Measurements from ENCODE around the gene ZNRF1. TPM values are rescaled to one million over a fixed set of nuclear protein-coding genes. Genes with fewer than 3 reads are reported as not detected.
"Not testable (repeated sequence)": the region's sequence is repeated elsewhere in the genome, so short reads cannot be mapped to it uniquely, and the experiment has no call there.

Gene ZNRF1
- polyA plus RNA-seq, 1 donor = 40.5 TPM

DNA sequence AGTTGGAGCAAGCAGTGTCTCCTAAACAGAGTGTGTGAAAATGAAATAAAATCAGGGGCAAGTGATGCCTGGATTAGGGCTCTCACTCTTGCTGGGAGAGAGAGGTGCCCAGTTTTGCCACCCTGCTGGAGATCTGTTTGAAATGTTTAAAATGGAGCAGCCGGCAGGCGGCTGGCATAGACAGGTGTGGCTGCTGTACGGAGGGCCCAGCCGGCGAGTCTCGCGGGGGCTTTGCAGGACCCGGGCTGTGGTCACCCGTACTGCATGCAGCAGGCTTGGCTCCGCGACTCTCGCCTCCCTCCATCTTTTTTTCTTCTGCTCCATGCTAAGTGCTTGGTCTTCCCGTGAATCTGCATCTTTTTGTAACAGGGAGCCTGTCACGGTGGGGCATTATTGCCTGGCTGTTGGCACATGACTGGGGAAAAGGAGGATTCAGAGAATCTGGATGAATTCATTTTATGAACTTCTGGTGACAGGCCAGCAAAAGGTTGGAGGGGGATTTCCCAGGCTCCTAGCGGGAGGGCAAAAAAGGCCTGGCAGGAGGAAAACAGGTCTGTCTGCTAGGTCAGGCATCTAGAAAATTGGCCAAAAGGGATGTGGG lies 1.8 kb downstream of the ZNRF1 start:
- no peak for DNase-seq (ENCODE audit: low read depth)

DNA sequence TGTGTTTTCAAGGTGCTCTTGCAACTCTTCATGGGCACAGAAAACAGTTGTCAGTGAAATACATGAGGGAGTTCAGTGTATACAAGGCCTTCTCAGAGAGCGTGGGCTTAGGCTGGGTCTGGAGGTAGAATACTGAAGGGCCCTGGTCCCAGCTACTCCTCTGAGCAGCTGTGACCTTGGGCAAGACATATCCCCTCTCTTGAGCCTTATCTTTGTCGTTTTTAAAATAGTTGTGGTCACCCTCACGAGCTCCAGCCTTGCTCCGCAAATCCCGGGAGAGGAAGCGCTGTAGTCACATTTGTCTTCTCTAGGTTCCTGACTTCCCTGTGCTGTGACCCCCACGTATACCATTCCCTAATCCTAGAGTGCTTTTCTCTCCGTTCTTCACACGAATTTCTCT lies 3.6 kb downstream of the ZNRF1 start:
- no peak for DNase-seq (ENCODE audit: low read depth)

DNA sequence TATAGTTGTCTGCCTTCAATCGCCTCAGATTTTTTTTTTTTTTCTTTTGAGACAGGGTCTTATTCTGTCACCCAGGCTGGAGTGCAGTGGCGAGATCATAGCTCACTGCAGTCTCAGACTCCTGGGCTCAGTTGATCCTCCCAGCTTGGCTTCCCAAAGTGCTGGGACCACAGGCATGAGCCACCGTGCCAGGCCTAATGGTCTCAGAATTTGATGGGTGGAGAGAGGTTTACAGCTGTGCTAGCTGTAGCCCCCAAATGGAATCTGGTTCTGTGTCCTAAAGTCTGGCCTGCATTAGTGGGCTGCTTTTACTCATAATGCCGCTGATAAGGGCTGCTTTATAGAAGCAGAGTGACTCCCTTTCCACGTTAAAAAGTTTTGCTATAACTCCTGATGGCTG lies 5.1 kb downstream of the ZNRF1 start:
- no peak for DNase-seq (ENCODE audit: low read depth)

DNA sequence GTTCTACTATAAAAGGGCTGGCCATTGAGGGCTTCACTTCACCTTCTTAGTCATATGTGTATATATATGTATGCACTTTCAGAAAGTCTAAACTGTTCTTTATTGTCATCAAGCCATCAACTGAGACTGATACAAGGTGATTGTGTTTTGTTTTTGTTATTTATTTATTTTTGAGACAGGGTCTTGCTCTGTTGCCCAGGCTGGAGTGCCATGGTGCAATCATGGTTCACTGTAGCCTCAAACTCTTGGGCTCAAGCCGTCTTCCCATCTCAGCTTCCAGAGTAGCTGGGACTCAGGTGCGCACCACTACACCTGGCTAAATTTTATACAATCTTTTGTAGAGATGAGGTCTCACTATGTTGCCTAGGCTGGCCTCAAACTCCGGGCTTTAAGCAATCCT lies 5.6 kb downstream of the ZNRF1 start:
- DNase-seq (ENCODE audit: low read depth) = no peak

DNA sequence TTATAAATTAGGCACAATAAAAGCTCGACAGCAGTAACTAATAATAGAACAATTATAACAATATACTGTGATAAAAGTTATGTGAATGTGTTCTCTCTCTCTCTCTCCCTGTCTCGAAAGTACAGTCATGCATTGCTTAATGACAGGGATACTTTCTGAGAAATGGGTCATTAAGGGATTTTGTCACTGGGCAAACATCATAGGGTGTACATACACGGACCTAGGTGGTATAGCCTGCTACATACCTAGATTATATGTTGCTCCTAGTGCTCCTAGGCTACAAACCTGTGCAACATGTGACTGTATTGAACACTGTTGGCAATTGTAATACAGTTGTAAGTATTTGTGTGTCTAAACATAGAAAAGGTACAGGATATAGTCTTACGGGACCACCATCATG lies 6.9 kb downstream of the ZNRF1 start:
- no peak for DNase-seq (ENCODE audit: low read depth)

DNA sequence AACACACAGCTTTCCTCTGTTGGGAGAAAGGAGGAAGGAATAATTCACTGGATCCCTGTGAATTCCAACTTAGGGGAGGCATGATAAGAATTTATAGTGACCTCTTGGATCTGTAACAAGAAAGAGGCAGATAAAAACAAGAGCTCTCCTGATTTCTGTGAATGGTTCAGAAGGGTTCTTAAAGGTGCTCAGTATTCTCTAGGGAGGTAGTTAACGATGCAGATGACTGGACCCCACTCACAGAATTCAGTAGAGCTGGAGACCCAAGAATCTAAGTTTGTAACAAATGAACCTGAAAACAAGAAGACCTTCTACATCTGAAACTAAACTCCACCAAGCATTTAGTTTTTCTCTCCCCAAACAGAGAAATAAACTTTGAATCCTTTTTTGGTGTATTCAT lies 8.6 kb downstream of the ZNRF1 start:
- no peak for DNase-seq (ENCODE audit: low read depth)

DNA sequence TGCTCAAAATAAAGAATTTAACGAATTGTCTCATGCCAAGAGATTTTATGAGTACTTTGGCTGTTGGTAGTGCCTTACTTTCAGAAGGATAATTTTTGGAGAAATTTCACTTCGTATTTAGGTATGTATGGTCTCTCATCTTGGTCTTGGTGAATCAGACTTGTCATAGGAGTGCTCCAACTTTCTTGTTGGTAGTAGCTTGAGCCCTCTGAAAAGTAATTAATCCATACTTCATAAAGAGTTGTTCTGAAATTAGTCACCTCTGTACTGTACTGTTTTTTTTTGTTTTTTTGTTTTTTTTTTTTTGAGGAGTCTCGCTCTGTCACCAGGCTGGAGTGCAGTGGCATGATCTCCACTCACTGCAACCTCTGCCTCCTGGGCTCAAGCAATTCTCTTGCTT lies 11.6 kb downstream of the ZNRF1 start:
- no peak for DNase-seq (ENCODE audit: low read depth)

DNA sequence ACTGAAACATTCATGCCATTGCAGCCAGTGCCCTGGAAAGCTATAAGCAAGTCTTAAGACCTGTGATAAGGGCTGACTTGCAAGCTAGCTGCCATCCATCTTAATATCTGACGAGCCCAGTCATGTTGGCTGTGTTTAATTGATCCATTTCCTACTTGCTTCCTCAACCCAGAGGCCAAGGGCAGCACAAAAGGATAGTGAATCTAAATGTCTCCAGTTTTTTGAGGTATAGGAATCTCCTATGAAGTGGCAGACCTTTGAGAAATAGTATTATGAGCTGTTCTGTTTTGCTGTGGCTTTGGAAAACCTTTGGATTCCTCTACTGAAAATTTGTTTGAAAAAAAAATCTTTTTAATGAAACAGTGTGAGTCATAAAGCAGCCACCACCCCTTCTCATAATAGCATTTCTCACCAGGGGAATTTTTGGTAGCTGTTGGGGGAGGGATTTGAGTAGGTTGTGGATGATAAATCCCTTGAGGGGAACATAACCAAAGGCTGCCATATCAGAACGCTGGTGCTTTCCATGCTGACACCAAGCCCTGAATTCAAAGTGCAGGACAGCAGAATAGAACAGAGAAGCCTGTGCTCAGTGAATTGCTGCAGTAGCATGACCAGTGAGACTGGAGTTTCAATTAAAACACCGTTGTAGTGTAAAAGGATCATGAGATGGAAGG lies 12.9 kb downstream of the ZNRF1 start:
- DNase-seq (ENCODE audit: low read depth) = no peak

DNA sequence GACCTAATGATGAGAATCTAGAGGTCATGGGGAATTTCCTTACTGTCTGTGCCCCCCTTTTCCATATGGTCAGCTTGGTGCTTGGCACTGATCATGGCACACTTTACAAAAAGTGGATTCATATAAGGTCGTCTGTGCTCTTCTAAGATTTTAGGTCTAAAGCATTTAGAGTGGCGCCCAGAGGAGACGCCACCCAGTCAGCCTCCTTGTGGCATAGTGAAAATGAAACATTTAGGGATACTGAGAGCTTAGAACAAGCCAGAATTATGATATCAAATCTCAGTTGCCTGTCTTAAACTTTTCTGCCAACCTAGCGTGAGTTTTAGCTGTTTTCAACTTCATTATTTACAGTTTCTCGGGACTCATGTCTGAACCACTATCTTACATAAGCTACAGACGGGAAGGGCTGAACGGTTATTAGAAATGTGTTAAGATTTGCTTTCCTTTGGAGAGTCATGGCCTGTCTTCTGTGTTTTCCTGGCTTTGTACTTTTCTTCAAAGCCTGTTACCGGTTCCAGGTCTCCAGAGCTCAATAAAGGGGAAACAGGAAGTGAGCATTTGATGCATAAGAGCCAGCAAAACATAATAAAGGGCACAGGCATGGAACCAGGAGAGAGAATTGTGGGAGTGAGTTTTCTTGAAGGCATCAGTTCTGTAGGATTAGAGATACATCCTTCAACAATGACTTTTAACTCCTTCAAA lies 13.7 kb downstream of the ZNRF1 start:
- DNase-seq (ENCODE audit: low read depth) = no peak

DNA sequence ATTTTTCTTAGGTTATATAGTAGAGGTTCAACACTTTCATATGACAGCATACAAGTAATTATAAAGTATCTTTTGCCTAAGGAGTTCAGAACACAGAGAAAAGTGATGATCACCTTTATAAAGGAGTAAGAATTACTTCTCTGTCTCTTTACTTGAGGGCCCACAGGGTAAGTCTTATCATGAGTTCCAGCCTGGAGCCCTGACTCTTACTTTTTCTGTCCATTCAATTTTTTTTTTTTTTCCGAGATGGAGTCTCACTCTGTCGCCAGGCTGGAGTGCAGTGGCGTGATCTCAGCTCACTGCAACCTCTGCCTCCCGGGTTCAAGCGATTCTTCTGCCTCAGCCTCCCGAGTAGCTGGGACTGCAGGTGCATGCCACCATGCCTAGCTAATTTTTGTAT lies 14.3 kb downstream of the ZNRF1 start:
- DNase-seq (ENCODE audit: low read depth) = not testable (repeated sequence)

DNA sequence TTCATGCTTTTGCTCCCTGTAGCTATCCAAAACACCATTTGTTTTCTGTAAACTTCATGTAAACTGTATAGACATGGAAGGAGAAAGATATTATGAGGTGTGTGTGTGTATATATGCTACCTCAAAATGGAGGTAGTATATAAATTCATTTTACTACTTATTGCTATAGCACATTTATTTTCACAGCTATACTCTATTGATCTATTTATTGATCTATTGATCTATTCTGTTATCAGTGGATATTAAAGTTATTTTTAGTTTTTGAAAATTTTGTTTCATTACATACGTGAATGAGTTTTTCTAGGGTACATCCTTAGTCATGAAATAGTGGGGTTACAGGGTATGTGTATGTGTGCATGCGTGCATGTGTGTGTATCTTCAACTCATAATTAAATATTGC lies 15.5 kb downstream of the ZNRF1 start:
- no peak for DNase-seq (ENCODE audit: low read depth)

DNA sequence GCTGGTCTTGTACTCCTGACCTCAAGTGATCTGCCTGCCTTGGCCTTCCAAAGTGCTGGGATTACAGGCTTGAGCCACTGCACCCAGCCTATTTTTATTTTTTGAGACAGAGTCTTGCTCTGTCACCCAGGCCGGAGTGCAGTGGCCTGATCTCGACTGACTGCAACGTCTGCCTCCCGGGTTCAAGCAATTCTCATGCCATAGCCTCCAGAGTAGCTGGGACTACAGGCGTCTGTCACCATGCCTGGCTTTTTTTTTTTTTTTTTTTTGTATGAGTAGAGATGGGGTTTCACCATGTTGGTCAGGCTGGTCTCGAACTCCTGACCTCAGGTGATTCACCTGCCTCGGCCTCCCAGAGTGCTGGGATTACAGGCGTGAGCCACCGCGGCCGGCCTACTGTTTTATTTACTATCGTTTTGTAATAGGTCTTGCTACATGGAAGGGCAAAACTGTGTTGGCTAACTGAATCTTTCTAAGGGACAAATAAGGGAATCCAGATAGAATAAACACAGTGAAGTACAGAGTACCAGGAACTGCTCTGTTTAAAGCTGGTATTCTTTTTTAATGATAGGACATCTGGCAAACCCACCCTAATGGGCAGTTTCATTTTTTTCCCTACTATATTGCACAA lies 17.7 kb downstream of the ZNRF1 start:
- DNase-seq (ENCODE audit: low read depth) = not testable (repeated sequence)

DNA sequence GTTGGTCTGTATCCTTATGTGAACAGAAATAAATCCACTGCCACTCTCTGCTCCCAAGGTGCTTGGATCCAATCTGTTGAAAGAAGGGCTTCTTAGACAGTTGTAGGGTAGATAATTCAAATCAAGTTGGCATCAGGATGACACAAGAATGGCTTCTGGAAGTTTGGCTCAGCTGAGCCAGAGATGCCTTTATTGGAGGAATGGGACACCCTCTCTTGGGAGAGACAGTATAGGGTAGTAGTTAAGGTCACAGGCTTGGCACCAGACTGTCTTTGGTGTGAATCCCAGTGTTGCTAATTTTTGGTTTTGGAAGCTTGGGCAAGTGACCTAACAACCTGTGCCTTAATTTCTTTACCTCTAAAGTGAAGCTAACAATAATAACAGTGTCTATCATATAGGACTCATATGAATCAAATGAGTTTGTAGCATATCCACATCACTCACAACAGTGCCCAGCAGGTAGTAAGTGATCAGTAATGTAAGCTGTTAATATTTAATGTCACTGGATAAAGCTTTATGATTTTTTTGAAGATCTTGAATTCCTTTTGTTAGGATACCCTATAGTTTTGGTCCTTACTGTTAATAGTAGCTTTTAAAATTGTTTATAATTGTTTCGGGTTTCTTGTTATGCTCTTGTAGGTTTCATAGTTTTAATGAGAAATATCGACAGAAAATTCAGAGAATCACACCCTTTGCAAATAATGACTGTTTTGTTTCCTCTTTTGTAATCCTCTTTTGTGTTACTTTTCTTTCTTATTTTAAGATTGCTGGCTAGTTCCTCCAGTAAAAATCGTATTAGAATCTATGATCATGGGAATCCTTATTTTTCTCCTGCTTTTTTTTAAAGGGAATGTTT lies 19.1 kb downstream of the ZNRF1 start:
- no peak for DNase-seq (ENCODE audit: low read depth)

DNA sequence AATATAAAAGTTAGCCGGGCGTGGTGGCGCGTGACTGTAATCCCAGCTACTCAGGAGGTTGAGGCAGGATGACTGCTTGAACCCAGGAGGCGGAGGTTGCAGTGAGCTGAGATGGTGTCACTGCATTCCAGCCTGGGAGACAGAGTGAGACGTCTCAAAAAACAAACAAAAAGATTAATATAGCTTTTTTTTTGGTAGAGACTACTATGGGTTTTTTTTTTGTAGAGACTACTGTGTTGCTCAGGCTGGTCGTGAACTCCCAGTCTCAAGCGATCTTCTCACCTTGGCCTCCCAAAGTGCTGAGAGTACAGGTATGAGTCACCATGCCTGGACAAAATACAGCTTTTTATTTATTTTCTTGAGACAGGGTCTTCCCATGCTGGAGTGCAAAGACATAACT lies 20.2 kb downstream of the ZNRF1 start:
- no peak for DNase-seq (ENCODE audit: low read depth)

DNA sequence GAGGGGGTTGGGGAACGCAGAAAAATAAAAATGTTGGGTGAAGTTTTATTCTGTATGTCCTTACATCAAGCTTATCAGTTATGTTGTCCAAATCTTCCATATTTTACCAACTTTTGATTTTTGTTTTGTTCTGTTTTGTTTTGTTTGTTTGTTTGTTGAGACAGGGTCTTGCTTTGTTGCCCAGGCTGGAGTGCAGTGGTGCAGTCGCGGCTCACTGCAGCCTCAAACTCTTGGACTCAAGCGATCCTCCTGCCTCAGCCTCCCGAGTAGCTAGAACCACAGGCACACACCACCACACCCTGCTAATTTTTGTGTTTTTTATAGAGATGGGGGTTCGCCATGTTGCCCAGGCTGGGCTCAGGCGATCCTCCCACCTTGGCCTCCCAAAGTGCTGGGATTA lies 20.8 kb downstream of the ZNRF1 start:
- no peak for DNase-seq (ENCODE audit: low read depth)

DNA sequence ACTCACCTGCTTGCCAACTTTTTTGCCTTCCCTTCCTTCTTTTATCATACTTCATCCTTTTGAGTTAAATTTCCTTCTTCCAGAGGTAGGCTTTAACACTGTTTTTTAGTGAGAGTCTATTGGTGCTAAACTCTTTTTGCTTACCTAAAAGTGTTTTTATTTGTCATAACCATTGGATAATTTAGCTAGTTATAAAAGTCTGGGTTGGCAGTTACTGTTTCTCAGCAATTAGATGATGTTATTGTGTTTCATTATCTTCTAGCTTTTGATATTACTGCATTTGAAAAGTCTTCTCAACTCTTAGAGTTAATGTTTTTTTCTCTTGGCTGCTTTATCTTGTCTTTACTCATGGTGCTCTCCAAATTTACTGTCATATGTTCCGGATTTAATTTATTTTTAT lies 22.6 kb downstream of the ZNRF1 start:
- no peak for DNase-seq (ENCODE audit: low read depth)

DNA sequence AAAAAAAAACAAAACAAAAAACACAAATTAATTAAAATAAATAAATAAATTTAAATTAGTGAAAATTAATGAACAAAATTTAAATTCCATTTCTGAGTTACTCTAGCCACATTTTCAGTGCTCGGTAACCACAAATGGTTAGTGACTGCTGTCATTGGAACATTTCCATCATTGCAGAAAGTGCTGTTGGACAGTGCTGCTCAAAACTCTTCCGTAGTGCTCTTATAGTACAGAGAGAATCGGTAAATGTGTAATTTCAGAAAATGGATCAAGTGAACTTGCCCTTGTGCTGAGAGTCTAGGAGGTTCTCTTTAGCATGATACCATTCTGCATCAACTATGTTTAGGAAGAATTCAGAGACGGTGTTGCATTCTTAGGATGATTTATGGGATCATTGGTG lies 23.7 kb downstream of the ZNRF1 start:
- DNase-seq (ENCODE audit: low read depth) = no peak

DNA sequence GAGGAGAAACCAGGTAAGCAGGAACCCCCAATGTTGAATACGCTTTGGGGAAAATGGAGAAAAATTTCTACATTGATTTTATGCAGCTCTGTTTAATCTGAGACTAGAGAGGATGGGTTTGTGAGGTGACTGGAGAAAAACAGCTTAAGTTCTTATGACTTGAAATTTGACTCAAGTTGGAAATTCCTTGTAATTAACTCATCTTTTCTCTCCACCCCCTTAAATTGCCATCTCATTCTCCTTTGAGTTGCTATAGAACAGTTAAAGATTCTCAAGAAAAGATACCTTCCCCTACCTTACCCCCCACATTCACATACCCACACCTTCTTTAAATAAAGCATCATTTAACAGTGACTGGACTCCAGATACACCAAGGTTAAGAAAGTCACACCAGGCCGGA lies 24.2 kb downstream of the ZNRF1 start:
- no peak for DNase-seq (ENCODE audit: low read depth)

DNA sequence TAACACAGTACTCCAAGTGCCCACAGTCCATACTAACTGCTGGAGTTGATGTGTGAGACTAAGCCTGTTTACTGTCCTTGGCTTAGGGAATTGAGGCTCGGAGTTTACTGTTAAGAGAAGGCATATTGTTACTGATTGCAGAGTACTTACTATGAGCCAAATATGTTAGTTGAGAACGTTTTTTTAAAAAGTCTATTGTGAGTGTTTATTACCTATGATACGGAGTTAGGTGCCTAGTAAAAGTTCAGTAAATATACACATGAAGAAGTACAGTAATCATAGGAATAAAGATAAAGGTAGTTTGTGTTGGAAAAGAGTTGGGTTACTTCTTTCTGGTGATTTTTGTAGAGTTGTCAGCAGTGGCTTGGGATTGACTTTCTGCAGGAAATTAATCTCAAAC lies 25.4 kb downstream of the ZNRF1 start:
- no peak for DNase-seq (ENCODE audit: low read depth)

DNA sequence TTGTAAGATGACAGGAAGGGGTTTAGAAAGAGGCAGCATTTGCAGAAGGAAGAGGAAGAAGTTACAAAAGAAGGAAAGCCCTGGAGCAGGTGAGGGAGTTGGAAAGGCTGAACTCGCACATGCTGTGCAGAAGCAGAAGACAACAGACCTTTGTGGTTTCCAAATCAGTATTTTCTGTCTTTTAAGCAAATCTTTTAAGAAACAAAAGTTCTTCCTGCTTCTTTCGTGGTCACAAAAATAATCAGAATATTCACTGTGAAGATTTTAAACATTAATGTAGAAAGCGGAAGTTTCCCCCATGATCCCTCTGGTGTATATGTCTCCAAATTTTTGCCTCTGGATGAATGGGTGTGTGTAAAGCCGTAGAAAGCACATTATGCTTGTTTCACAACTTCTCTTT lies 25.8 kb downstream of the ZNRF1 start:
- DNase-seq (ENCODE audit: low read depth) = no peak

DNA sequence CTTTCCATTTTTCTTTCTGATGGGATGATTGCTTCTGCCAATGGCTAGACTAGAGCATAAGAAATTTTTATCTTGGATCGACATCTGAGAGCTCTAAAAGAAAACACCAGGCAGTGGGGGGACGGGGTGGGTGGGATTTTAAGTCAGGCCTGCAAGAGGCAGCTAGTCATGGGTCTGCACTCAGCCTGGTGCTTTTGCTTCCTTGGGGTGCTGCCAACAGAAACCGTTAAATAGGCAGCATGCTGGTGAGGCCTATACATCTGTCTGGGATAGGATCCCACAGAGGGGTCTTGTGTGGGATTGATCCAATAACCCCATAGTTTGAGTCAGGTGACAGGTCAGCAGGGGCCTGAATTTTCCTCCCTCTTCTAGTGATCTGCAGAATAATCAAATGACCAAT lies 26.9 kb downstream of the ZNRF1 start:
- no peak for DNase-seq (ENCODE audit: low read depth)
